HL-60 (cell line): ENCODE data around the gene UIMC1.

ENCODE experiments used
- POLR2AphosphoS5 ChIP-seq: IDR thresholded peaks from 2 replicates; pipeline ENCODE4 v1.6.1; 2012; ENCODE audit warnings: low read depth
- TF ChIP-seq, protein P1 (sequence below): IDR thresholded peaks from one replicate; pipeline ENCODE4 v1.5.1; 2011; ENCODE audit warnings: low read length, control low read depth, inconsistent platforms; ENCODE audit not compliant: insufficient read depth

- TF ChIP-seq, protein P1, sequence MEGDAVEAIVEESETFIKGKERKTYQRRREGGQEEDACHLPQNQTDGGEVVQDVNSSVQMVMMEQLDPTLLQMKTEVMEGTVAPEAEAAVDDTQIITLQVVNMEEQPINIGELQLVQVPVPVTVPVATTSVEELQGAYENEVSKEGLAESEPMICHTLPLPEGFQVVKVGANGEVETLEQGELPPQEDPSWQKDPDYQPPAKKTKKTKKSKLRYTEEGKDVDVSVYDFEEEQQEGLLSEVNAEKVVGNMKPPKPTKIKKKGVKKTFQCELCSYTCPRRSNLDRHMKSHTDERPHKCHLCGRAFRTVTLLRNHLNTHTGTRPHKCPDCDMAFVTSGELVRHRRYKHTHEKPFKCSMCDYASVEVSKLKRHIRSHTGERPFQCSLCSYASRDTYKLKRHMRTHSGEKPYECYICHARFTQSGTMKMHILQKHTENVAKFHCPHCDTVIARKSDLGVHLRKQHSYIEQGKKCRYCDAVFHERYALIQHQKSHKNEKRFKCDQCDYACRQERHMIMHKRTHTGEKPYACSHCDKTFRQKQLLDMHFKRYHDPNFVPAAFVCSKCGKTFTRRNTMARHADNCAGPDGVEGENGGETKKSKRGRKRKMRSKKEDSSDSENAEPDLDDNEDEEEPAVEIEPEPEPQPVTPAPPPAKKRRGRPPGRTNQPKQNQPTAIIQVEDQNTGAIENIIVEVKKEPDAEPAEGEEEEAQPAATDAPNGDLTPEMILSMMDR: no peak
- TF ChIP-seq POLR2AphosphoS5: no peak
Observed at GRCh38 chr5:176987583-176987982, 19.0 kb downstream of the UIMC1 start.
